Measurements from ENCODE around the gene GMPPA.

Gene GMPPA

DNA sequence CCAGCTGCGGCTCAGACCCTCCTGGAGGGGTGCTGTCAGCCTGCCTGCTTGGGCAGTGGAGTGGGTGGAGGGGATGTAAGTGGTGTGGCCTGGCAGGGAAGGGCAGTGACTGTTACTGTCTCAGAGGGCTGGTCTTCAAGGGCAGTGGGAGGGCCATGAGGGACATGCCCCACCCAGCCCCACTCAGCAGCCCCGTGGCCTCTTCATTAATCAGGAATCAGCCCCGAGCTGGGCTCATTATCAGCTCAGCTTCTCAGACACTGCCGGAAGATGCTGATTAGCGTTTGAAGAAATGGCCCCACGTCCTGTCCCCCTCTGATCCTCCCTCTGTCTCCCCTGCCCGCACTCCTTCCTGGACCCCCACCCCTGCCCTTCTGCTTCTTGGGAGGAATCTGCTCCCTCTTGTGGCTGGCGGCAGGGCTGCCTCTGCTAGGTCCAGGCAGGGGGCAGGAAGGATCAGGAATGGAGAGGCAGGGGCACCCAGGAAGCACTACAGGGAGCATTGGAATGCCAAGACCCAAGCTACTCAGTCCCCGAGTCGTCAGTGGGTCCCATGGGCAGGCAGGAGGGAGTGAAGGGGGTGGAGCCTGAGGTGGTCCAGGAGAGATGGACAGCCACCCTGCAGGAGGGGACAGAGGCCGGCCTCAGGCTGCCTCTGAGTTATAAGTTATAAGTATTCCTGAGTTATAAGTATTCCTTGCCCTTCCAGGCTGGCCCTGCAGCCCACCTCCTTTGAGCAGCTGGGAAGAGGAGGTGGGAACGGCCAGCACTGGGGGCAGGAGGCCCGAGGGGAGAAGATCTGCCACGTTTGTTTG is 22.6 kb downstream of the GMPPA start:
- no peak for DNase-seq (ENCODE audit: low spot score)

DNA sequence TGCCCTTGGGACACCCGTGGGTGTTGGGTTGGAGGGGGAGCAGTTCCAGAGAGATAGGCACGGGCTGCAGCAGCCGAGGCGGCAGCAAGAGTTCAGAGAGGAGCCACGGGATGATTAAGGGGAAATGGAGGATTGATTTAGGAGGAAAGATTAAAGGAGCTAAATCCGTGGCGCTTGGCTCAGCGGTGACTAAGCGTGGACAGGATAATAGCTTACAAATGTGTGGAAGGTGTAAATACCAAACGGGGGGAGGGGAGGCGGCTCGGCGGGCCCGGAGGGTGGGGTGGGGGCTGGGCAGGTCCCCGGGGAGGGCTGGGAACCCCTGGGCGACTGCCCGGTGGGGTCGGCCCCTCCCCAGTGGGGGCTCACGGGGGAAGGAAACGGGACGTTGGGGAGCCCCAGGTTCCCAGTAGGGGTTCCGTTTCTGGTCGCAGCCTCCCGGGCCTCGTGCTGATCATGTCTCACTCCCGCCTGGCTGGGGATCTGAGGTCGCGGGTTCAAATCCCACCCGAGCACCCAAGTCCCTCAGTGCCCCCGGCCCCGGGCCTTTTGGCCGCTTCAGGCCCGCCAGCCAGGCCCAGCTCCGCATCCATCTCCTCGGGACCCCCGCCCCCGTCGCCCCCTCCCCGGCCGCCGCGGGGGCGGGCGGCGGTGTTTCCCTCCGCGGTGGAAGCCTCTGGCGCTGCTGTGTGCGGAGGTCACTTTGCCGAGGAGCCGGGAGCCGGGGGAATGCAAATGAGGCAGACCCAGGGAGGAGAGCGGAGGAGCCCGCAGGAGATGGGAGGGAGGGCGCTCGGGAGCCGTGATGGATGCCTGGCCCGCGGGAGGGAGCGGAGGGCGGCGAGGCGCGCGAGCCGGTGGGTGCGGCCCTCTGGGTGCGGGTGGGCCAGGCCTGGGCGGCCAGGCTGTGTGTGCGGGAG is 23.7 kb downstream of the GMPPA start:
- DNase-seq (ENCODE audit: low spot score) = no peak

DNA sequence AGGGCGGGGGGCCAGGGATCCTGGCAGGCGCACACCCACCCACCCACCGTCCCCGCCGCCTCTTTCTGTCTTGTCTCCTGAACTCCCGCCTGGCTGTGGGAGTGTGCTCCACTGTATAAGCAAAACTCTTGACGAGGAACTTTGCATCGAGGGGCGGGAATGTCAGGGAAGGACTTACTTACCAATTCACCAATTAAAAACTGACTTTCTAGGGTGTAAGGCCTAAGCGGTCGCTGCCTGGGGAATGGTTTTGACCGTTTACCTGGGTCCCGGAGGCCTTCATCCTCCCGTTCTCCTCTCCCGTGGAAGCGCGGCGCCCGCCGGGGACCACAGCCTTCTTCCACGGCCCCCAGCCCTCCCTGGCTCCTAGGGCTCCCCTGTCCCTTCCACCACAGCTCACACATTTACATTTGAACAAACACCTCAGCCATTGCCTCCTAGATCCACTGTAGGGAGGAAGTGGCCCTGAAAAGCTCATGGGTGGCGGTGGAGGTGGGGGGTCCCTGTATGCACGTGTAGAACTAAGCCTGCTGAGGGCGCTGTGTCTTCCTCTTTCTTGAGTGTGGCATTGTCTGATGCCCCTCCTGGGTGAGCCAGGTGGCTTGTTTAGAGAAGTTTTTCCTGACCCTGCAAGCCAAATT is 24.5 kb downstream of the GMPPA start:
- no peak for DNase-seq (ENCODE audit: low spot score)

- DNase-seq (ENCODE audit: low spot score) = no peak
These were observed 26.1 kb downstream of the GMPPA start for GRCh38 chr2:219524817-219525216.

DNA sequence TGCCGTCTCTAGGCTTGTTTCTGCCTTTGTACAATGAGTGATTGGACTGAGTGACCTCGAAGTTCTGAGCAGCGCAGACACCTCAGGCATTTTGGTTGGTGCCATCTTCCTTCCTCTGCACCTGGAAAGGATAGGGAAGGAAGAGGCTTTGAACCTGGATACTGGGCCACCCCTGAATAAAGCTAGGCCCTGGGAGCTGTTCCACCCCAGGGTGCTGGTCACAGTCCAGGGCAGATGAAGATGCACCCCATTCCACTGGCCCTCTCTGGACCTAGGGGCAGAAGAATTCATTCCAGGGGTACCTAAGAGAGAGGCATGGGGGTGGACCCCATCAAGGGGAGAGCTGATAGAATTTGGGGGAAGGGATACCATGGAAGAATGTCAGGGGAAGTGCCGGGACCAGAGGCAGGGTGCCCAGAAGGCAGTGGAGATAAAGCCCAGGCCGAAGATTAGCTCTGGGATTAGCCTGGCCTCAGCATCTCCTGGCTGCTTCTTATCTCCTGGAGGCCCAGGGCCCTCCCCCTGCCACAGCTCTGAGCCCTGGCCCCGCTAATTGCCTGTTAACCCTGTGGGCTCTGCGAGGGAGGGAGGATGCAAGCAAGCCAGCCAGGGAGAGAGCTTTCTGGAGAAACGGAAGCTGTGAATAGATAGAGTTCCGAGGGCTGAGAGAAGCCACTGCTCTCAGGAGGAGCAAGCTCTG is 27.0 kb downstream of the GMPPA start:
- no peak for DNase-seq (ENCODE audit: low spot score)

GRCh38 chr2:219526320-219527075 is 27.8 kb downstream of the GMPPA start:
- DNase-seq (ENCODE audit: low spot score) = no peak

DNA sequence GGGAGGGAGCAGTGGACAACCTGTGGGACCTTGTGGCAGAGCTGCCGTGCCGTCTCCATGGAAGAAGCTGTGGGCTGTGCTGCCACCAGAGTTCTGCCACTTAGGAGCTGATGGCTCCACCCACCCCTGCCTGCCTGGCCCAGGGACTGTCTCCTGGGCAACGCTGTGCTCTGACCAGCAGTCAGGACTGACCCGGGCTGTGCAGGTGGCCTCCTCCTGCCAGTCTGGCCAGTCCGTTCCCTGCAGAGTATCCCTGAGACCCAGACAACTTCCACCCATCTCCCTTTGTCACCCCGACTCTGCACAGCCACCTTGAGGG is 28.3 kb downstream of the GMPPA start:
- DNase-seq (ENCODE audit: low spot score) = no peak

DNA sequence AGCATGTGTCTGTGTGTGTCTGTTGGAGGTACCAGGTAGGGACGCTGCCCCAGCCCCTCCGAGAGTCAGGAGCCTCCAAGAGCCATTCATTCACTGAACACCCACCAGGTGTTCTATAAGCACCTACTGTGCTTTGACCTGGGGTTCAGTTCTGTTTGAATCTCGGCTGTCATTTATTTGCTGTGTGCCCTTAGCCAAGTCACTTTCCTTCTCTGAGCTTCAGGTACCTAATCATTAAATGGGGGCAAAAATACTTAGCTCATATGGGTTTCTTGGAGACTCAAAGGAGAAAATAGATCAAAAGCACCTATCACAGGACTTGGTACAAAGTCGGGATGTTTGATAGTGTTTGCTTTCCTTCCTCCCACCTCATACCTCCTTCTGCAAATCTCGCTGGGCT is 28.8 kb downstream of the GMPPA start:
- no peak for DNase-seq (ENCODE audit: low spot score)

DNA sequence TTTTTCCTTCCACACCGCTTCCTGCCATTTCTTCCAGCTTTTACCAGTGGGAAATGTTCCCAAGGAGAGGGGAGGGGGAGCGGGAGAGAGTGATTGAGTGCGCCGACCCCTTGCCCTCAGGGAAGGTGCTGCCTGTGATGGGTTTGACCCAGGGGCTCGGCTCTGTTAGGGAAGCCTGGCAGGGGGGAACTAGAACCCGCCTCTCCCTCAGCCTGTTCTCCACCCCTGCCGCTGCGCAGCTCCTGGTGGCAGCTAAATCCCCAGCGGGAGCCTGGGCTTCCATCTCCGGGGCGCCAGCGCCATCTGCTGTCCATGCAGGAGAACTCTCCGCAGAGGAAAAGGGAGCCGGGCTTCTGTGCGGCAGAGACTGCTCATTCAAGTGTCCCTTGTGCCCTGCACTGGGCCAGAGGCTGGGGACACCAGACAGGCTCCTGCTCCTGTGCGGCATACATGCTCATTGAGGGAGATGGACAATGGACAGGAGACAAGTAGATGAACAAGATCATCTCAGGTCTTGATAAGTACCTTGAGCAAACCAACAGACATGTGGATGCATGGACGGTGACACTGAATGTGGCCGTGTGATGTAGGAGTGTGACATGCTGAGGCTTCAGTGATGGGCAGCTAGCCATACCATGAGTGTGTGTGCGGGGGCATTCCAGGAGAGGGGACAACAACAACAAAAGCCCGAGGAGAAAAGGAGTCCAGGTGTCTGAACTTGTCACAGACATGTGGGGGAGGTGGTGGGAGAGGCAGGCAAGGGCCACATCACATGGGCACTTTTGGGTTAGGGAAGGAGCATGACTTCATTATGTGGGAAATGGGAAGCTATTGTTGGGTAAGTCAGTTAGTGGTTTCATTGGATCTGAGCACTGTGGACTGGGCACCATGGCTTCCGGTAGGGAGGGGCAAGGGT is 31.6 kb downstream of the GMPPA start:
- DNase-seq (ENCODE audit: low spot score) = peak; percentile 89

GRCh38 chr2:219531639-219532377 is 33.1 kb downstream of the GMPPA start:
- DNase-seq (ENCODE audit: low spot score) = no peak

DNA sequence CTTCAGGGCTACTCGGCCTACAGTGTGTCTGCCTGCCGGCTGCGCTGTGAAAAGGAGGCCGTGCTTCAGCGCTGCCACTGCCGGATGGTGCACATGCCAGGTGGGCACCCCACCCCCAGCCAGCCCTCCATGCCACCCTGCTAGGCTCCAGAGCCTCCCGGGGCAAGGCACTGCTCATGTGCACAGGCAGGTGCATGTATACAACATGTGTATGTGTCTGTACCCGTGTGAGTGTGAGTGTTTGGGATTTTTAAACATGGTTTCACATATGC is 33.6 kb downstream of the GMPPA start:
- no peak for DNase-seq (ENCODE audit: low spot score)

GRCh38 chr2:219533930-219534661 is 35.4 kb downstream of the GMPPA start:
- DNase-seq (ENCODE audit: low spot score) = no peak

DNA sequence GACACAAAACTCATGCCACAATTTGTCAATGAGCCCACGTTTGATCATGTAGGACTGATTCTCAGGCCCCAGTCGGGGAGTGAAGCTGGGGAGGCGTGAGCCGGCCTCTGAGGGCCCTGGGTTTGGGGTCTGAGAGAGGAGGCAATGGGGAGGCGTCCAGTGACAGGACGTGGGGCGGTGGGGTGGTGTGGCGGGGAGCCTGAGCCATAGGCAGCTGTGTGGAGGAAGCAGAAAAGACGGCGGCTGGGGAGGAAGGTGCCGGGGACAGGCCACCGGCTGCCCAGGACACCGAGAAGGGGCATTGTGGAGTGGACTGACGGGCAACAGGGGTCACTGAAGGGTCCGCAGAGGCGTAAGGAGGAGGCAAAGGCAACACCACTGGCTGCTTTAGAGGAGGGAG is 37.7 kb downstream of the GMPPA start:
- DNase-seq (ENCODE audit: low spot score) = no peak

DNA sequence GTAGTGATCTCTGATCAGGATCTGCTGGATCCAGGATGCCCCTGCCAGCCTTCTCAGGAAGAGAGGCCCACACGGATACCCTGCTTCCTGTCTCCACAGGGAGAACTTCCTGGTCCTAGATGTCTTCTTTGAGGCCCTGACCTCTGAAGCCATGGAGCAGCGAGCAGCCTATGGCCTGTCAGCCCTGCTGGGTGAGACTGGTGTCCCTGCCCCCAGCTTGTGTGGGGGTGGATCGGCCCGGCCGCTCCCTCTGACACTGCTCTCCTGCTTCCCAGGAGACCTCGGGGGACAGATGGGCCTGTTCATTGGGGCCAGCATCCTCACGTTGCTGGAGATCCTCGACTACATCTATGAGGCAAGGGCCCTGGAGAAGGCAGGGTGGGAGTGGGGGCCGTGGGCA is 38.3 kb downstream of the GMPPA start:
- no peak for DNase-seq (ENCODE audit: low spot score)

- no peak for DNase-seq (ENCODE audit: low spot score)
These were observed 39.2 kb downstream of the GMPPA start for GRCh38 chr2:219537657-219538488.

GRCh38 chr2:219538504-219538951 is 39.8 kb downstream of the GMPPA start:
- DNase-seq (ENCODE audit: low spot score) = no peak

- no peak for DNase-seq (ENCODE audit: low spot score)
These were observed 40.5 kb downstream of the GMPPA start for GRCh38 chr2:219538956-219539788.
